ENCODE data around the gene MICU1.
A peak's percentile ranks its signal among the peaks of the same experiment; 100 is the strongest.

The MICU1 gene

GRCh38 chr10:72323771-72324191 lies 302.1 kb downstream of the MICU1 start:
- Histone ChIP-seq H3K9me3 (ENCODE audit: insufficient read depth, low read length) (no peaks in the 10 kb centered on the region), H4K20me1 (ENCODE audit: low read depth, low read length) (no peaks in the 10 kb centered on the region), H3K4me2 (ENCODE audit: low read depth, low read length, poor library complexity, severe bottlenecking) (peak overlapping the region; percentile 2), H3K79me2 (ENCODE audit: insufficient read depth, low read length) (no peaks in the 10 kb centered on the region), H3K27me3 (ENCODE audit: low read length) (no peaks in the 10 kb centered on the region), H3F3A (ENCODE audit: insufficient read depth) (peaks cover 36% of the 10 kb centered on the region), H2AFZ (ENCODE audit: low read depth, low read length, severe bottlenecking) (no peak overlapping the region), H3K9me2 (replicated peaks; ENCODE audit: insufficient read depth, low read length) (no peaks in the 10 kb centered on the region), H3K36me3 (ENCODE audit: low read length) (no peaks in the 10 kb centered on the region), H3K27ac (ENCODE audit: low read depth, low read length) (peak overlapping the region; percentile 29; the same call in 1 of the 2 replicates), H3K4me3 (ENCODE audit: insufficient read depth, low read length, poor library complexity, severe bottlenecking) (no peak overlapping the region), H3K9ac (ENCODE audit: low read length) (no peak overlapping the region; the same call in 1 of the 2 replicates)
- TF ChIP-seq CTCF (IDR thresholded peaks at IDR 0.05; ENCODE audit: insufficient read depth, low read length, poor library complexity, severe bottlenecking) = no peak

- H3K9me2 ChIP-seq (replicated peaks; ENCODE audit: insufficient read depth, low read length) = no peaks in the 10 kb centered on the region
- H3K27ac ChIP-seq (ENCODE audit: low read depth, low read length) = no peak overlapping the region; the same call in 1 of the 2 replicates
- no peaks in the 10 kb centered on the region for H3K9me3 ChIP-seq (ENCODE audit: insufficient read depth, low read length)
- H3F3A ChIP-seq (ENCODE audit: insufficient read depth) = peaks cover 33% of the 10 kb centered on the region
- no peaks in the 10 kb centered on the region for H4K20me1 ChIP-seq (ENCODE audit: low read depth, low read length)
- no peaks in the 10 kb centered on the region for H3K79me2 ChIP-seq (ENCODE audit: insufficient read depth, low read length)
- TF ChIP-seq CTCF (IDR thresholded peaks at IDR 0.05; ENCODE audit: insufficient read depth, low read length, poor library complexity, severe bottlenecking) = no peak
- no peak for TF ChIP-seq EZH2phosphoT487 (conservative IDR thresholded peaks at IDR 0.05; ENCODE audit: low read length)
- peak overlapping the region; percentile 2 for H3K4me2 ChIP-seq (ENCODE audit: low read depth, low read length, poor library complexity, severe bottlenecking)
- H3K9ac ChIP-seq (ENCODE audit: low read length) = no peak overlapping the region; the same call in 1 of the 2 replicates
- H2AFZ ChIP-seq (ENCODE audit: low read depth, low read length, severe bottlenecking) = no peak overlapping the region
- H3K36me3 ChIP-seq (ENCODE audit: low read length) = no peaks in the 10 kb centered on the region
- H3K4me3 ChIP-seq (ENCODE audit: insufficient read depth, low read length, poor library complexity, severe bottlenecking) = no peak overlapping the region
- H3K27me3 ChIP-seq (ENCODE audit: low read length) = no peaks in the 10 kb centered on the region
These were observed 302.6 kb downstream of the MICU1 start for GRCh38 chr10:72323108-72323749.

GRCh38 chr10:72322280-72323058 lies 303.4 kb downstream of the MICU1 start:
- Histone ChIP-seq H2AFZ (ENCODE audit: low read depth, low read length, severe bottlenecking) (no peak overlapping the region), H3K36me3 (ENCODE audit: low read length) (no peaks in the 10 kb centered on the region), H3K4me3 (ENCODE audit: insufficient read depth, low read length, poor library complexity, severe bottlenecking) (no peak overlapping the region), H3K4me2 (ENCODE audit: low read depth, low read length, poor library complexity, severe bottlenecking) (no peak overlapping the region), H3K79me2 (ENCODE audit: insufficient read depth, low read length) (no peaks in the 10 kb centered on the region), H3K27me3 (ENCODE audit: low read length) (no peaks in the 10 kb centered on the region), H3K9ac (ENCODE audit: low read length) (no peak overlapping the region), H3K9me2 (replicated peaks; ENCODE audit: insufficient read depth, low read length) (no peaks in the 10 kb centered on the region), H3K9me3 (ENCODE audit: insufficient read depth, low read length) (no peaks in the 10 kb centered on the region), H3F3A (ENCODE audit: insufficient read depth) (peaks cover 31% of the 10 kb centered on the region), H4K20me1 (ENCODE audit: low read depth, low read length) (no peaks in the 10 kb centered on the region), H3K27ac (ENCODE audit: low read depth, low read length) (no peak overlapping the region)
- TF ChIP-seq CTCF (IDR thresholded peaks at IDR 0.05; ENCODE audit: insufficient read depth, low read length, poor library complexity, severe bottlenecking) (no peak), EZH2phosphoT487 (conservative IDR thresholded peaks at IDR 0.05; ENCODE audit: low read length) (no peak)

All from SU-DHL-6 (cell line).